Esophagus muscularis mucosa (tissue), 3 donors: ENCODE measurements around the gene CAMK2N2.

Experiments
- CTCF ChIP-seq, 3 experiments: fragments of 200-600 bp in 2 of 3; fragments of 450-650 bp in 1 of 3; sonication (generic) in 2 of 3; IDR thresholded peaks; one replicate each; pipeline ENCODE4 v1.5.1; 2017 to 2019; ENCODE audit warnings: antibody characterized with exemption in 3 of 3, mild to moderate bottlenecking in 2 of 3, moderate library complexity in 1 of 3
- POLR2A ChIP-seq: fragments of 450-650 bp; IDR thresholded peaks from one replicate; pipeline ENCODE4 v1.6.1; 2017; ENCODE audit warnings: antibody characterized with exemption, moderate library complexity, mild to moderate bottlenecking, low read depth
- POLR2AphosphoS5 ChIP-seq, 2 donors: sonication (generic); formaldehyde crosslinking; IDR thresholded peaks; one replicate each; pipeline ENCODE4 v1.6.1; 2017; ENCODE audit warnings: antibody characterized with exemption in 2 of 2

- no peak for TF ChIP-seq POLR2A
- no peak for TF ChIP-seq CTCF (IDR thresholded peaks at IDR 0.05)
- TF ChIP-seq POLR2AphosphoS5 (IDR thresholded peaks at IDR 0.05), result no peak
These were observed 756 bp upstream of the CAMK2N2 start for GRCh38 chr3:184261854-184262763.
